Measurements from ENCODE around the gene MALSU1.

DNA sequence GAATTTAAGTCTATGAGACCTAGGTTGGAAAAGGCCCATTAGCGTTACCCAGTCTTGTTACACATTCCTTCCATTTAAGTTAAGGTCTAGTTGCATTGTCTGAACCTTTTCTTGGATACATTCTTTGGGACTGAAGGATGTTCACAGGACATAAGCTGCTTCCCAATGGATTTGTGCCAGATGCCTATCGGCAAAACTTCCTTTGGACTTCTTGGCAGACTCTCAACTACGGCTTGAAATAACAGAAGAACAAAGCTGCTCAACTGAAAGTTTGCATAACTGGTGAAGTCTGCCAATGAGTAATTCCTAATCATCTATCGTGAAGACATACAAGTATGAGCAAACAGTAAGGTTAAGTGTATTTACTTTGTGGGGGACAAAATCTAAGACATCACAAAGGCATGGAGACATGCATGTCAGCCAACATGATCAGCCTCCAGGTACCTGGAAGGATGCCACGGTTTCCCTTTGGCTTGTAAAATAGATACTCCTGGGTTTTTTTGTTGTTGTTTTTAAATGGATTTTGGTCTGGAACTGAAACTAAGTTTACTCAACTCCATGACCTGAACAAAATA lies 35.4 kb downstream of the MALSU1 start:
- TF ChIP-seq, protein P1, sequence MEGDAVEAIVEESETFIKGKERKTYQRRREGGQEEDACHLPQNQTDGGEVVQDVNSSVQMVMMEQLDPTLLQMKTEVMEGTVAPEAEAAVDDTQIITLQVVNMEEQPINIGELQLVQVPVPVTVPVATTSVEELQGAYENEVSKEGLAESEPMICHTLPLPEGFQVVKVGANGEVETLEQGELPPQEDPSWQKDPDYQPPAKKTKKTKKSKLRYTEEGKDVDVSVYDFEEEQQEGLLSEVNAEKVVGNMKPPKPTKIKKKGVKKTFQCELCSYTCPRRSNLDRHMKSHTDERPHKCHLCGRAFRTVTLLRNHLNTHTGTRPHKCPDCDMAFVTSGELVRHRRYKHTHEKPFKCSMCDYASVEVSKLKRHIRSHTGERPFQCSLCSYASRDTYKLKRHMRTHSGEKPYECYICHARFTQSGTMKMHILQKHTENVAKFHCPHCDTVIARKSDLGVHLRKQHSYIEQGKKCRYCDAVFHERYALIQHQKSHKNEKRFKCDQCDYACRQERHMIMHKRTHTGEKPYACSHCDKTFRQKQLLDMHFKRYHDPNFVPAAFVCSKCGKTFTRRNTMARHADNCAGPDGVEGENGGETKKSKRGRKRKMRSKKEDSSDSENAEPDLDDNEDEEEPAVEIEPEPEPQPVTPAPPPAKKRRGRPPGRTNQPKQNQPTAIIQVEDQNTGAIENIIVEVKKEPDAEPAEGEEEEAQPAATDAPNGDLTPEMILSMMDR (IDR thresholded peaks at IDR 0.05): no peak
- TF ChIP-seq POLR2A (IDR thresholded peaks at IDR 0.05): no peak

All from thyroid gland (tissue), 4 donors.